HEK293 (cell line): ENCODE data around the gene GGPS1.
A peak's percentile ranks its signal among the peaks of the same experiment; 100 is the strongest.
"Not testable (repeated sequence)": the region's sequence is repeated elsewhere in the genome, so short reads cannot be mapped to it uniquely, and the experiment has no call there.

Experiments used
- CTCF ChIA-PET: fragments of 350-600 bp; formaldehyde crosslinking; extraction: SDS; loops from one replicate; lab custom pipeline; 2021; ENCODE audit warnings: antibody characterized with exemption; lab: Yijun Ruan, JAX
- POLR2A ChIA-PET: fragments of 300-600 bp; formaldehyde crosslinking; extraction: SDS; loops from one replicate; lab custom pipeline; 2020; ENCODE audit warnings: antibody characterized with exemption, inconsistent platforms; lab: Yijun Ruan, JAX
- H3K27ac ChIP-seq: fragments of 200-500 bp; sonication (Bioruptor generic); 2 replicates; pipeline ENCODE4 v1.5.1; 2014; ENCODE audit warnings: low read depth, low read length, control low read depth, inconsistent platforms; ENCODE audit errors: extremely low read depth
- H3K36me3 ChIP-seq, 2 experiments: fragments of 200-500 bp in 1 of 2; sonication (Bioruptor generic) in 1 of 2; 1 replicate in 1 of 2; 2 replicates in 1 of 2; pipeline ENCODE4 v1.5.1; 2014 to 2017; ENCODE audit warnings: inconsistent platforms in 2 of 2, low read length in 2 of 2; ENCODE audit not compliant: control insufficient read depth in 2 of 2, insufficient read depth in 1 of 2
- H3K4me1 ChIP-seq: fragments of 200-500 bp; sonication (Bioruptor generic); 2 replicates; pipeline ENCODE4 v1.5.1; 2014; ENCODE audit warnings: mild to moderate bottlenecking, low read length, inconsistent platforms; ENCODE audit not compliant: control insufficient read depth, insufficient read depth
- H3K4me3 ChIP-seq: 2 replicates; pipeline ENCODE4 v1.5.1; 2011; ENCODE audit warnings: low read depth, mild to moderate bottlenecking, control low read depth, low read length, moderate library complexity
- H3K9me3 ChIP-seq: fragments of 200-500 bp; sonication (Bioruptor generic); 2 replicates; pipeline ENCODE4 v1.5.1; 2014; ENCODE audit warnings: low read depth, low read length, inconsistent platforms; ENCODE audit not compliant: control insufficient read depth, insufficient read depth
- KLF7 ChIP-seq: fragments of 450-650 bp; formaldehyde crosslinking; IDR thresholded peaks from 2 replicates; pipeline ENCODE4 v1.5.1; 2016; ENCODE audit warnings: missing biosample characterization, missing genetic modification characterization, borderline replicate concordance
- MZF1 ChIP-seq: fragments of 450-650 bp; formaldehyde crosslinking; IDR thresholded peaks from 2 replicates; pipeline ENCODE4 v1.5.1; 2017; ENCODE audit warnings: missing biosample characterization, missing genetic modification characterization, borderline replicate concordance
- WT1 ChIP-seq: fragments of 450-650 bp; formaldehyde crosslinking; IDR thresholded peaks from 2 replicates; pipeline ENCODE4 v1.5.1; 2016; ENCODE audit warnings: missing biosample characterization, missing genetic modification characterization
- ZBTB8A ChIP-seq: fragments of 450-650 bp; formaldehyde crosslinking; IDR thresholded peaks from 2 replicates; pipeline ENCODE4 v1.5.1; 2016; ENCODE audit warnings: missing biosample characterization, missing genetic modification characterization
- ZFP3 ChIP-seq: fragments of 450-650 bp; formaldehyde crosslinking; IDR thresholded peaks from 2 replicates; pipeline ENCODE4 v1.5.1; 2016; ENCODE audit warnings: low read depth, missing biosample characterization, missing genetic modification characterization
- ZFP37 ChIP-seq: fragments of 450-650 bp; formaldehyde crosslinking; IDR thresholded peaks from 2 replicates; pipeline ENCODE4 v1.5.1; 2016; ENCODE audit warnings: missing biosample characterization, missing genetic modification characterization
- ZNF121 ChIP-seq: fragments of 450-650 bp; formaldehyde crosslinking; IDR thresholded peaks from 2 replicates; pipeline ENCODE4 v1.5.1; 2016; ENCODE audit warnings: missing biosample characterization, missing genetic modification characterization
- ZNF140 ChIP-seq: fragments of 450-650 bp; formaldehyde crosslinking; IDR thresholded peaks from 2 replicates; pipeline ENCODE4 v1.5.1; 2016; ENCODE audit warnings: missing biosample characterization, missing genetic modification characterization
- ZNF157 ChIP-seq: fragments of 450-650 bp; formaldehyde crosslinking; IDR thresholded peaks from 2 replicates; pipeline ENCODE4 v1.5.1; 2016; ENCODE audit warnings: missing biosample characterization, missing genetic modification characterization
- ZNF202 ChIP-seq: fragments of 450-650 bp; formaldehyde crosslinking; IDR thresholded peaks from 2 replicates; pipeline ENCODE4 v1.5.1; 2016; ENCODE audit warnings: missing biosample characterization, missing genetic modification characterization, borderline replicate concordance
- ZNF335 ChIP-seq: fragments of 450-650 bp; formaldehyde crosslinking; conservative IDR thresholded peaks from 2 replicates; pipeline ENCODE4 v1.5.1; 2016; ENCODE audit warnings: missing biosample characterization, missing genetic modification characterization
- ZNF404 ChIP-seq: fragments of 450-650 bp; formaldehyde crosslinking; IDR thresholded peaks from 2 replicates; pipeline ENCODE4 v1.5.1; 2017; ENCODE audit warnings: missing biosample characterization, missing genetic modification characterization
- ZNF416 ChIP-seq: fragments of 450-650 bp; formaldehyde crosslinking; IDR thresholded peaks from 2 replicates; pipeline ENCODE4 v1.5.1; 2016; ENCODE audit warnings: missing biosample characterization, missing genetic modification characterization
- ZNF433 ChIP-seq: fragments of 450-650 bp; formaldehyde crosslinking; IDR thresholded peaks from 2 replicates; pipeline ENCODE4 v1.5.1; 2016; ENCODE audit warnings: missing biosample characterization, missing genetic modification characterization, low read depth
- ZNF558 ChIP-seq: fragments of 450-650 bp; formaldehyde crosslinking; IDR thresholded peaks from 2 replicates; pipeline ENCODE4 v1.5.1; 2016; ENCODE audit warnings: missing biosample characterization, missing genetic modification characterization
- ZNF560 ChIP-seq: fragments of 450-650 bp; formaldehyde crosslinking; IDR thresholded peaks from 2 replicates; pipeline ENCODE4 v1.5.1; 2017; ENCODE audit warnings: missing biosample characterization, missing genetic modification characterization, borderline replicate concordance
- ZNF629 ChIP-seq: fragments of 450-650 bp; formaldehyde crosslinking; IDR thresholded peaks from 2 replicates; pipeline ENCODE4 v1.5.1; 2017; ENCODE audit warnings: missing biosample characterization, missing genetic modification characterization
- ZSCAN23 ChIP-seq: fragments of 450-650 bp; formaldehyde crosslinking; IDR thresholded peaks from 2 replicates; pipeline ENCODE4 v1.5.1; 2016; ENCODE audit warnings: missing biosample characterization, missing genetic modification characterization
- TF ChIP-seq, protein P1 (sequence below): fragments of 450-650 bp; formaldehyde crosslinking; IDR thresholded peaks from 2 replicates; pipeline ENCODE4 v1.5.1; 2016; ENCODE audit warnings: missing biosample characterization, missing genetic modification characterization
- TF ChIP-seq, protein P2 (sequence below): fragments of 450-650 bp; formaldehyde crosslinking; conservative IDR thresholded peaks from 2 replicates; pipeline ENCODE4 v1.5.1; 2016; ENCODE audit warnings: low read depth, missing biosample characterization, missing genetic modification characterization

GGPS1 gene

DNA sequence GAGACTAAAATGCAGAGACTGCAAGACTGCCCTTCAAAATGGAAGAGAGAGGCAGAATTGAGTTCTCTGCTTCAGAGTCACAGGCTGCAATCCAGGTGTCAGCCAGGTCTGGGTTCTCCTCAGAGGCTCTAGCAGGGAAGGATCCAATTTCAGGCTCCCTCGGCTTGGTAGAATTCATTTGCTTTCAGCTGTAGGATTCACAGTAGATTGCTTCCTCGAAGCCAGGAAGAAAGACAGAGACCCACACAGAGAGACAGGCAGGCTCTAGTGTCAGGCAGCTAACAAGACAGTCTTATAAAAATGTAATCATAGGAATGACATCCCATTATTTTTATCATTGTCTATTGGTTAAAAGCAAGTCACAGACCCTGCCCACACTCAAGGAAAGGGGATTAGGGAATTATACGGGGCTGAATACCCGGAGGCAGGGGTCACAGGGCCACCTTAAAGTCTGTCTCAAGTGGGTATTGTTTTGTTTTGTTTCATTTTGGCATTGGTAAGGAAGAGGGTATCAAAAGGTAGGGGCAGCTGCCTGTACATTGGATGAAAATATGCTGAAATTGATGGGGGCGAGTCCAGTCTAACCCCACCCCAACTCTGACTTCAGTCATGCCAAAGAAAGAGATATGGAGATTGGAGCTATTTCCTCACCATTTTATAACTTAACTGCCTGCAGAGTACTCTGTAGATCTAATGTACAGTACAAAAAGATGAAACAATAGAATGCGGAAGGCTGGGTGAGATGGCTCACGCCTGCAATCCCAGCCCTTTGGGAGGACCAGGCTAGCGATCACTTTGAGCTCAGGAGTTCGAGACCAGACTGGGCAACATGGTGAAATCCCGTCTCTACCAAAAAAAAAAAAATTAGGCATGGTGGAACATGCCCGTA is 29.4 kb downstream of the GGPS1 start (continued):
- TF ChIP-seq, protein P1, sequence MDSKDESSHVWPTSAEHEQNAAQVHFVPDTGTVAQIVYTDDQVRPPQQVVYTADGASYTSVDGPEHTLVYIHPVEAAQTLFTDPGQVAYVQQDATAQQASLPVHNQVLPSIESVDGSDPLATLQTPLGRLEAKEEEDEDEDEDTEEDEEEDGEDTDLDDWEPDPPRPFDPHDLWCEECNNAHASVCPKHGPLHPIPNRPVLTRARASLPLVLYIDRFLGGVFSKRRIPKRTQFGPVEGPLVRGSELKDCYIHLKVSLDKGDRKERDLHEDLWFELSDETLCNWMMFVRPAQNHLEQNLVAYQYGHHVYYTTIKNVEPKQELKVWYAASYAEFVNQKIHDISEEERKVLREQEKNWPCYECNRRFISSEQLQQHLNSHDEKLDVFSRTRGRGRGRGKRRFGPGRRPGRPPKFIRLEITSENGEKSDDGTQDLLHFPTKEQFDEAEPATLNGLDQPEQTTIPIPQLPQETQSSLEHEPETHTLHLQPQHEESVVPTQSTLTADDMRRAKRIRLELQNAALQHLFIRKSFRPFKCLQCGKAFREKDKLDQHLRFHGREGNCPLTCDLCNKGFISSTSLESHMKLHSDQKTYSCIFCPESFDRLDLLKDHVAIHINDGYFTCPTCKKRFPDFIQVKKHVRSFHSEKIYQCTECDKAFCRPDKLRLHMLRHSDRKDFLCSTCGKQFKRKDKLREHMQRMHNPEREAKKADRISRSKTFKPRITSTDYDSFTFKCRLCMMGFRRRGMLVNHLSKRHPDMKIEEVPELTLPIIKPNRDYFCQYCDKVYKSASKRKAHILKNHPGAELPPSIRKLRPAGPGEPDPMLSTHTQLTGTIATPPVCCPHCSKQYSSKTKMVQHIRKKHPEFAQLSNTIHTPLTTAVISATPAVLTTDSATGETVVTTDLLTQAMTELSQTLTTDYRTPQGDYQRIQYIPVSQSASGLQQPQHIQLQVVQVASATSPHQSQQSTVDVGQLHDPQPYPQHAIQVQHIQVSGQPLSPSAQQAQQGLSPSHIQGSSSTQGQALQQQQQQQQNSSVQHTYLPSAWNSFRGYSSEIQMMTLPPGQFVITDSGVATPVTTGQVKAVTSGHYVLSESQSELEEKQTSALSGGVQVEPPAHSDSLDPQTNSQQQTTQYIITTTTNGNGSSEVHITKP: peak; percentile 62
- TF ChIP-seq, protein P2, sequence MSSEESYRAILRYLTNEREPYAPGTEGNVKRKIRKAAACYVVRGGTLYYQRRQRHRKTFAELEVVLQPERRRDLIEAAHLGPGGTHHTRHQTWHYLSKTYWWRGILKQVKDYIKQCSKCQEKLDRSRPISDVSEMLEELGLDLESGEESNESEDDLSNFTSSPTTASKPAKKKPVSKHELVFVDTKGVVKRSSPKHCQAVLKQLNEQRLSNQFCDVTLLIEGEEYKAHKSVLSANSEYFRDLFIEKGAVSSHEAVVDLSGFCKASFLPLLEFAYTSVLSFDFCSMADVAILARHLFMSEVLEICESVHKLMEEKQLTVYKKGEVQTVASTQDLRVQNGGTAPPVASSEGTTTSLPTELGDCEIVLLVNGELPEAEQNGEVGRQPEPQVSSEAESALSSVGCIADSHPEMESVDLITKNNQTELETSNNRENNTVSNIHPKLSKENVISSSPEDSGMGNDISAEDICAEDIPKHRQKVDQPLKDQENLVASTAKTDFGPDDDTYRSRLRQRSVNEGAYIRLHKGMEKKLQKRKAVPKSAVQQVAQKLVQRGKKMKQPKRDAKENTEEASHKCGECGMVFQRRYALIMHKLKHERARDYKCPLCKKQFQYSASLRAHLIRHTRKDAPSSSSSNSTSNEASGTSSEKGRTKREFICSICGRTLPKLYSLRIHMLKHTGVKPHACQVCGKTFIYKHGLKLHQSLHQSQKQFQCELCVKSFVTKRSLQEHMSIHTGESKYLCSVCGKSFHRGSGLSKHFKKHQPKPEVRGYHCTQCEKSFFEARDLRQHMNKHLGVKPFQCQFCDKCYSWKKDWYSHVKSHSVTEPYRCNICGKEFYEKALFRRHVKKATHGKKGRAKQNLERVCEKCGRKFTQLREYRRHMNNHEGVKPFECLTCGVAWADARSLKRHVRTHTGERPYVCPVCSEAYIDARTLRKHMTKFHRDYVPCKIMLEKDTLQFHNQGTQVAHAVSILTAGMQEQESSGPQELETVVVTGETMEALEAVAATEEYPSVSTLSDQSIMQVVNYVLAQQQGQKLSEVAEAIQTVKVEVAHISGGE (tag by site-specific recombination): 0 out of 2 replicates have a peak, but pooled peaks have one; percentile 9
- peak; percentile 91 for TF ChIP-seq ZNF335 (tag by site-specific recombination)

DNA sequence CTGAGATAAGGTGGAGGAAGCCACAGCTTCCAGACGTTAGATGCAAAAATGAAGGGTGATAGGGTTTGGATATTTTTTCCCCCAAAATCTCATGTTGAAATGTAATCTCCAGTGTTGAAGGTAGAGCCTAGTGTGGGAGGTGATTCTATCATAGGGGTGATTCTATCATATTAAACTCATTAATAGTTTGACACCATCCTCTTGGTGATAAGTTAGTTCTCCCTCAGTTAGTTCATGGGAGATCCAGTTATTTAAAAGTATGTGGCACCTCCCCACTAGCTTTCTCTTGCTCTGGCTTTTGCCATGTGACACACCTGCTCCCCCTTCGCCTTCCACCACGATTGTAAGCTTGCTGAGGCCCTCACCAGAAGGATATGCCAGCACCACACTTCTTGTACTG is 30.5 kb downstream of the GGPS1 start:
- POLR2A ChIA-PET: interaction anchor here (2.9 kb wide), 1 partner anchor 8 kb away, joined by 13 read pairs; the partner anchor contains the start of gene TBCE
- Histone ChIP-seq H3K9me3 (no peaks in the 10 kb centered on the region), H3K27ac (no peak overlapping the region), H3K4me3 (no peak overlapping the region), H3K4me1 (no peaks in the 10 kb centered on the region), H3K36me3 (no peaks in the 10 kb centered on the region)
- no peak for TF ChIP-seq ZNF416 (tag by site-specific recombination)
- TF ChIP-seq, protein P1: peak; percentile 82
- CTCF ChIA-PET: interaction anchor here (0.7 to 1.6 kb wide), 2 partner anchors 29 to 56 kb away, joined by 3 to 8 read pairs; no protein-coding TSS in a partner anchor

DNA sequence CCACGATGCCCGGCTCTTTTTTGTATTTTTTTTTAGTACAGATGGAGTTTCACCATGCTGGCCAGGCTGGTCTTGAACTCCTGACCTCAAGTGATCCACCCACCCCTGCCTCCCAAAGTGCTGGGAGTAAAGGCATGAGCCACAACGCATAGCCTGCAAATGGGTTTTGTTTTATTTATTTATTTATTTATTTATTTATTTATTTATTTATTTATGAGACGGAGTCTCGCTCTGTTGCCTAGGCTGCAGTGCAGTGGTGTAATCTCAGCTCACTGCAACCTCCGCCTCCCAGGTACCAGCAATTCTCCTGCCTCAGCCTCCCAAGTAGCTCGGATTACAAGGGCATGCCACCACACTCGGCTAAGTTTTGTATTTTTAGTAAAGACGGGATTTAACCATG is 35.8 kb downstream of the GGPS1 start:
- CTCF ChIA-PET: interaction anchor here (0.7 to 1.9 kb wide), 3 partner anchors 12 to 52 kb away, joined by 3 to 16 read pairs (median 4); no protein-coding TSS in a partner anchor
- POLR2A ChIA-PET: interaction anchor here (1.0 kb wide), 1 partner anchor 36 kb away, joined by 4 read pairs; the partner anchor contains the start of genes ARID4B and GGPS1
- not testable (repeated sequence) for H3K36me3 ChIP-seq, H3K4me3 ChIP-seq, H3K4me1 ChIP-seq, H3K27ac ChIP-seq, H3K9me3 ChIP-seq
- TF ChIP-seq KLF7 (tag by site-specific recombination): 0 out of 2 replicates have a peak, but pooled peaks have one; percentile 31
- TF ChIP-seq ZFP37 (tag by site-specific recombination): 0 out of 2 replicates have a peak, but pooled peaks have one; percentile 24
- 0 out of 2 replicates have a peak, but pooled peaks have one; percentile 28 for TF ChIP-seq ZNF157 (tag by site-specific recombination)
- peak; percentile 84 for TF ChIP-seq ZNF558 (tag by site-specific recombination)
- peak; percentile 36; the same call in 1 of the 2 replicates for TF ChIP-seq ZFP3
- TF ChIP-seq ZNF433 (tag by site-specific recombination): peak; percentile 97
- peak; percentile 76; the same call in 1 of the 2 replicates for TF ChIP-seq ZNF560 (tag by site-specific recombination)
- TF ChIP-seq ZNF202: peak; percentile 96; the same call in 1 of the 2 replicates
- TF ChIP-seq ZNF140: peak; percentile 94
- 0 out of 2 replicates have a peak, but pooled peaks have one; percentile 32 for TF ChIP-seq WT1 (tag by site-specific recombination)
- TF ChIP-seq ZNF121 (tag by site-specific recombination): 0 out of 2 replicates have a peak, but pooled peaks have one; percentile 25
- peak; percentile 82 for TF ChIP-seq ZBTB8A (tag by site-specific recombination)
- 0 out of 2 replicates have a peak, but pooled peaks have one; percentile 39 for TF ChIP-seq ZSCAN23 (tag by site-specific recombination)
- TF ChIP-seq ZNF629: peak; percentile 65; the same call in 1 of the 2 replicates
- TF ChIP-seq MZF1 (tag by site-specific recombination): peak; percentile 65; the same call in 1 of the 2 replicates
- TF ChIP-seq ZNF404: peak; percentile 85; the same call in 1 of the 2 replicates
